Cardiac muscle cell (in vitro differentiated cells and primary cell): ENCODE data around the gene METTL27. TPM values are rescaled to one million over a fixed set of nuclear protein-coding genes. Genes with fewer than 3 reads are reported as not detected.

ENCODE experiments used
- DNase-seq, 2 donors: peaks; one replicate each; pipeline versions ENCODE4 v3.0.0 to v3.0.0-alpha.2; 2010 to 2017; ENCODE audit warnings: low read depth in 1 of 2, low spot score in 1 of 2
- H3K27ac ChIP-seq: fragments of 200-600 bp; sonication (generic); 2 replicates; pipeline ENCODE4 v1.5.1; 2016
- H3K27me3 ChIP-seq: fragments of 200-600 bp; sonication (generic); 2 replicates; pipeline ENCODE4 v1.6.0; 2016; ENCODE audit warnings: control low read depth
- H3K36me3 ChIP-seq: fragments of 200-600 bp; sonication (generic); 2 replicates; pipeline ENCODE4 v1.5.1; 2016; ENCODE audit warnings: control low read depth
- H3K4me1 ChIP-seq: fragments of 200-600 bp; sonication (generic); 2 replicates; pipeline ENCODE4 v1.8.1; 2017; ENCODE audit warnings: low read depth, mild to moderate bottlenecking, mixed run types
- H3K4me3 ChIP-seq: fragments of 200-600 bp; sonication (generic); 2 replicates; pipeline ENCODE4 v1.5.1; 2016; ENCODE audit warnings: mild to moderate bottlenecking
- H3K9me3 ChIP-seq: fragments of 200-600 bp; sonication (generic); 2 replicates; pipeline ENCODE4 v1.5.1; 2017; ENCODE audit warnings: low read depth, mild to moderate bottlenecking, control low read depth
- CTCF ChIP-seq: IDR thresholded peaks from 2 replicates; pipeline ENCODE4 v1.5.1; 2012; ENCODE audit warnings: low read depth, mild to moderate bottlenecking, low read length
- polyA plus RNA-seq: library from polyadenylated mRNA; unstranded; fragments of >200 nt; fragmentation: Nextera tagmentation; extraction: Ambion mirVana; gene quantifications from 2 replicates; pipeline ENCODE4 v1.2.1, GENCODE V29; 2016
- total RNA-seq: library from RNA; depleted of rRNA; stranded (reverse); fragments of >200 nt; gene quantifications from 2 replicates; pipeline ENCODE4 v1.2.3, GENCODE V29; 2016

The METTL27 gene
- total and polyA plus RNA-seq, 2 experiments from 2014 or later = 4.6 to 5.2 TPM

- no peak for TF ChIP-seq CTCF
- no peaks in the 10 kb centered on the region for H3K9me3 ChIP-seq
- no peaks in the 10 kb centered on the region for H3K36me3 ChIP-seq
- peaks cover 12% of the 10 kb centered on the region for H3K4me1 ChIP-seq
- H3K4me3 ChIP-seq = no peak overlapping the region
- no peak for DNase-seq
- no peak overlapping the region for H3K27ac ChIP-seq
- H3K27me3 ChIP-seq = no peaks in the 10 kb centered on the region
Measured at GRCh38 chr7:73871163-73872011, 29.1 kb upstream of the METTL27 start.

GRCh38 chr7:73870041-73870492 is 27.8 kb upstream of the METTL27 start:
- H3K27me3 ChIP-seq = no peaks in the 10 kb centered on the region
- peak in 1 of 2 donors; percentile 31 for DNase-seq
- H3K36me3 ChIP-seq = no peaks in the 10 kb centered on the region
- H3K27ac ChIP-seq = no peak overlapping the region
- H3K4me1 ChIP-seq = peaks cover 12% of the 10 kb centered on the region
- no peaks in the 10 kb centered on the region for H3K9me3 ChIP-seq
- TF ChIP-seq CTCF = no peak
- H3K4me3 ChIP-seq = no peak overlapping the region

- H3K4me1 ChIP-seq = peaks cover 12% of the 10 kb centered on the region
- no peaks in the 10 kb centered on the region for H3K36me3 ChIP-seq
- no peak overlapping the region for H3K27ac ChIP-seq
- no peaks in the 10 kb centered on the region for H3K9me3 ChIP-seq
- H3K4me3 ChIP-seq = no peak overlapping the region
- no peak for DNase-seq
- no peaks in the 10 kb centered on the region for H3K27me3 ChIP-seq
- no peak for TF ChIP-seq CTCF
Measured at GRCh38 chr7:73869011-73869798, 26.9 kb upstream of the METTL27 start.

GRCh38 chr7:73866446-73866767 is 24.1 kb upstream of the METTL27 start:
- DNase-seq = no peak
- H3K9me3 ChIP-seq = no peaks in the 10 kb centered on the region
- no peak overlapping the region for H3K4me3 ChIP-seq
- H3K36me3 ChIP-seq = no peaks in the 10 kb centered on the region
- H3K27ac ChIP-seq = no peak overlapping the region
- no peak for TF ChIP-seq CTCF
- no peaks in the 10 kb centered on the region for H3K27me3 ChIP-seq
- H3K4me1 ChIP-seq = peaks cover 12% of the 10 kb centered on the region

GRCh38 chr7:73865738-73866445 is 23.6 kb upstream of the METTL27 start:
- no peak overlapping the region for H3K4me3 ChIP-seq
- peak; percentile 72 to 76 for DNase-seq
- H3K27me3 ChIP-seq = no peaks in the 10 kb centered on the region
- H3K4me1 ChIP-seq = peaks cover 12% of the 10 kb centered on the region
- no peak overlapping the region for H3K27ac ChIP-seq
- no peaks in the 10 kb centered on the region for H3K9me3 ChIP-seq
- no peaks in the 10 kb centered on the region for H3K36me3 ChIP-seq
- TF ChIP-seq CTCF = peak; percentile 82
